ENCODE results near the gene EXOSC2. TPM values are rescaled to one million over a fixed set of nuclear protein-coding genes. Genes with fewer than 3 reads are reported as not detected.

The EXOSC2 gene
- total and polyA plus RNA-seq, 2 of the 4 experiments (the other 2 are of a cell fraction) = 27.0 to 48.6 TPM

DNA sequence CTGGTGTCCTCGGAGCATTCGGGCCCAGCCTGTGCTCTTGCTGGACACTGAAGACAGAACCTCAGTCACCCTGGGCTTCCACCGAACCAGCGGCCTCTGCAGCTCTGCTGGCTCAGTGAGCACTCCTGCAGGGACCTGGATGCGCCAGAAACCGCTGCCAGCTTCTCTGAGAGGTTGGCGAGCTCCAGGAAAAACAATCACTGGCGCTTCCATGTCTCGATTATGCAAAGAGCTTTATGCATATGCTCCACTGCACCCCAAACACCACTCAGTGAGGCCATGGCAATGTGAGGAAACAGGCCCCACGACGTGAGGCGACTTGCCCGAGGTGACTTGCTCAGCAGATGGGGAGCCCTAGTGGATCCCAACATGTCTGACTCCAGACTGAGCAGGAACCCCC lies 18.2 kb upstream of the EXOSC2 start:
- Histone ChIP-seq H4K91ac (ENCODE audit: insufficient read depth, low read depth, low read length) (no peak overlapping the region), H4K8ac (ENCODE audit: low read depth in 2 of 2, low read length in 2 of 2) (no peak overlapping the region), H2AK5ac (ENCODE audit: low read depth, low read length) (no peak overlapping the region), H3K18ac (ENCODE audit: low read depth, low read length) (no peak overlapping the region), H3K23ac (ENCODE audit: low read depth, low read length) (no peak overlapping the region), H3K79me1 (ENCODE audit: low read depth in 1 of 2, low read length in 2 of 2) (no peaks in the 10 kb centered on the region), H2BK20ac (ENCODE audit: low read depth, low read length) (no peak overlapping the region), H3K27me3 (ENCODE audit: control insufficient read depth, insufficient read depth, low read length) (peaks cover 27% of the 10 kb centered on the region; the same call in 1 of the 2 replicates), H2BK120ac (ENCODE audit: low read depth, low read length) (no peak overlapping the region), H3K4me2 (ENCODE audit: low read depth, low read length) (no peak overlapping the region), H2BK5ac (ENCODE audit: low read depth, low read length, poor library complexity, severe bottlenecking) (no peak overlapping the region), H2AK9ac (replicated peaks; ENCODE audit: low read depth, low read length, poor library complexity) (no peak overlapping the region), H3K9me1 (ENCODE audit: insufficient read depth, low read length) (no peaks in the 10 kb centered on the region), H3K9ac (ENCODE audit: low read depth, low read length) (no peak overlapping the region), H4K20me1 (ENCODE audit: insufficient read depth, low read length) (no peaks in the 10 kb centered on the region), H4K5ac (ENCODE audit: low read depth, low read length) (no peak overlapping the region), H3K27ac (ENCODE audit: insufficient read depth, low read length) (no peak overlapping the region), H3K4me1 (ENCODE audit: control insufficient read depth, insufficient read depth, low read length) (no peaks in the 10 kb centered on the region), H3K14ac (replicated peaks; ENCODE audit: low read depth, low read length) (no peak overlapping the region), H3K4ac (ENCODE audit: low read depth, low read length) (no peak overlapping the region), H3K36me3 (ENCODE audit: control insufficient read depth, insufficient read depth, low read length) (no peaks in the 10 kb centered on the region), H2AFZ (replicated peaks; ENCODE audit: low read length, poor library complexity) (peak overlapping the region; percentile 29), H3K56ac (ENCODE audit: extremely low read depth, insufficient read depth, low read length) (no peak overlapping the region), H2BK15ac (ENCODE audit: low read depth, low read length) (no peak overlapping the region), H3K9me3 (ENCODE audit: control insufficient read depth, insufficient read depth, low read length) (no peaks in the 10 kb centered on the region), H3K4me3 (ENCODE audit: insufficient read depth, low read depth, low read length) (no peak overlapping the region)
- intact Hi-C loops (cut with micrococcal nuclease) = no loop called here
- ChIA-PET CTCF (interaction anchor here (1.0 kb wide), 1 partner anchor 9 kb away, joined by 3 read pairs; no protein-coding TSS in a partner anchor), POLR2A (ENCODE audit: unreplicated experiment) (no interaction called here)
- ATAC-seq (ENCODE audit: low read depth) (no peak), DNase-seq (no peak)
- 74% methylated on average over 4 of the region's 13 CpGs; no CpG with 5 or more reads in 1 of the 2 experiments for WGBS, 2 experiments (ENCODE audit: extremely low coverage in 2 of 2, insufficient read length in 1 of 2)
- TF ChIP-seq, protein P1, sequence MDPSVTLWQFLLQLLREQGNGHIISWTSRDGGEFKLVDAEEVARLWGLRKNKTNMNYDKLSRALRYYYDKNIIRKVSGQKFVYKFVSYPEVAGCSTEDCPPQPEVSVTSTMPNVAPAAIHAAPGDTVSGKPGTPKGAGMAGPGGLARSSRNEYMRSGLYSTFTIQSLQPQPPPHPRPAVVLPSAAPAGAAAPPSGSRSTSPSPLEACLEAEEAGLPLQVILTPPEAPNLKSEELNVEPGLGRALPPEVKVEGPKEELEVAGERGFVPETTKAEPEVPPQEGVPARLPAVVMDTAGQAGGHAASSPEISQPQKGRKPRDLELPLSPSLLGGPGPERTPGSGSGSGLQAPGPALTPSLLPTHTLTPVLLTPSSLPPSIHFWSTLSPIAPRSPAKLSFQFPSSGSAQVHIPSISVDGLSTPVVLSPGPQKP (IDR thresholded peaks at IDR 0.05; ENCODE audit: borderline replicate concordance, low read depth, low read length) = no peak
- TF ChIP-seq, protein P2, sequence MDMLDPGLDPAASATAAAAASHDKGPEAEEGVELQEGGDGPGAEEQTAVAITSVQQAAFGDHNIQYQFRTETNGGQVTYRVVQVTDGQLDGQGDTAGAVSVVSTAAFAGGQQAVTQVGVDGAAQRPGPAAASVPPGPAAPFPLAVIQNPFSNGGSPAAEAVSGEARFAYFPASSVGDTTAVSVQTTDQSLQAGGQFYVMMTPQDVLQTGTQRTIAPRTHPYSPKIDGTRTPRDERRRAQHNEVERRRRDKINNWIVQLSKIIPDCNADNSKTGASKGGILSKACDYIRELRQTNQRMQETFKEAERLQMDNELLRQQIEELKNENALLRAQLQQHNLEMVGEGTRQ (IDR thresholded peaks at IDR 0.05; ENCODE audit: low read depth, low read length) = no peak
- TF ChIP-seq MAFK (IDR thresholded peaks at IDR 0.05; ENCODE audit: low read depth, low read length) (no peak), RFX5 (IDR thresholded peaks at IDR 0.05; ENCODE audit: low read depth, low read length) (no peak), MAZ (IDR thresholded peaks at IDR 0.05; ENCODE audit: borderline replicate concordance, low read depth, low read length) (no peak), NFE2L2 (IDR thresholded peaks at IDR 0.05; ENCODE audit: low read depth, low read length) (no peak), FOS (IDR thresholded peaks at IDR 0.05; ENCODE audit: low read depth, low read length) (no peak), CHD1 (IDR thresholded peaks at IDR 0.05; ENCODE audit: low read depth, low read length) (no peak), BHLHE40 (IDR thresholded peaks at IDR 0.05; ENCODE audit: low read depth, low read length) (no peak), RCOR1 (IDR thresholded peaks at IDR 0.05; ENCODE audit: insufficient replicate concordance, low read length) (no peak), MXI1 (IDR thresholded peaks at IDR 0.05; ENCODE audit: borderline replicate concordance, low read depth, low read length) (no peak), CEBPB (IDR thresholded peaks at IDR 0.05; ENCODE audit: low read depth, low read length) (no peak), RAD21 (IDR thresholded peaks at IDR 0.05; ENCODE audit: low read length) (no peak), SMC3 (IDR thresholded peaks at IDR 0.05; ENCODE audit: low read depth, low read length) (no peak)
- in situ Hi-C loops (cut with MboI; ENCODE audit: low sequenced_read_pairs) = no loop called here
- no TSS peak for BruUV-seq (replicated peaks)
- dilution Hi-C loops (cut with HindIII; ENCODE audit: low sequenced_read_pairs, unreplicated experiment) = no loop called here
